Measurements from ENCODE around the gene CITED4. TPM values are rescaled to one million over a fixed set of nuclear protein-coding genes. Genes with fewer than 3 reads are reported as not detected.

The CITED4 gene
- total RNA-seq, 1 experiment from 2014 or later, result 7.8 TPM

DNA sequence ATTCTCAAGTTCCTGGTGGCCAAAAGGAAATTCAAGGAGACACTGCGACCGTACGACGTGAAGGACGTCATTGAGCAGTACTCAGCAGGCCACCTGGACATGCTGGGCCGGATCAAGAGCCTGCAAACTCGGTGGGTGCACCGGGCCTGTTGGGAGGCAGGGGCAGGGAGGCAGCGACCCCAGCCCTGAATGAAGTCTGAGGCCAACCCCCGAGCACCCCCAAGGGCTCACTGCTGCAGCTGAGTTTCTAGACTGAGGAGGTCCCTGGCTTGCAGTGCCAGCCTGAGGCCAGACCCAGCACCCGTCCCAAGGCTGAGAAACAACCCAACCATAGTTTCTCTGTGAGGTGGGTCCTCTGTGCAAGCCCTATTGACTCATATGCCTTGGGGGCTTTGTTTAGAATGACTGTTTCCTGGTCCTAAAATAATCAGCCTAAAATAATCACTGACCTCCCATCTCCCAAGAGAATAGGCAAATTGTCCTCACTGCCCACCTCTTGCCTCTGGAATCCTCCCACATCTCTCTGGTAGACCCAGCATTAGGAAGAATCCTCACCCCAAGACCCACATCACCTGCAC lies 27.1 kb downstream of the CITED4 start:
- CTCF ChIA-PET, result no interaction called here

DNA sequence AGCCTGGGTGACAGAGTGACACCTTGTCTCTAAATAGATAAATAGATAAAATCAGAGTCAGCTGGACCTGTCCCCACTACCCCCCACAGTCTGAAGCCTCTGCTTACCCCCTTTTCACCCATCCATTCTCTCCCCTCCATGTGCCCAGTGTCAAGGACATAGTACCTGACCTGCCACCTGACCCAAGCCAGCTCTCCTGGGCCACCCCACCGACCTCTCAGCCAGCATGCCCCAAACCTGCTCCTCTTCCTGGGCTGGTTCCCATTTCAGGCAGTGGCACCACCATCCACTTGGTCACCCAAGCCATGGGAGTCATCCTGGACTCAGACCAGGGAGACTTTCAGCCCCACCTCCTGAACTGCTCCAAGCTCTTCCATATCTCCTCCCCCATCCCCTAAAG lies 28.2 kb downstream of the CITED4 start:
- CTCF ChIA-PET, result no interaction called here
- no peak overlapping the region for H3K4me3 ChIP-seq (replicated peaks in 1 of 2; ENCODE audit: low read depth in 1 of 2, low read length in 2 of 2)
- POLR2A ChIA-PET, result no interaction called here
- ATAC-seq (no peak), DNase-seq (ENCODE audit: low read depth, low spot score) (no peak)
- H3K36me3 ChIP-seq (ENCODE audit: control insufficient read depth in 1 of 2, insufficient read depth in 2 of 2, low read length in 2 of 2), result no peaks in the 10 kb centered on the region
- H3K4me1 ChIP-seq (ENCODE audit: control insufficient read depth in 1 of 2, insufficient read depth in 2 of 2, low read length in 2 of 2), result no peaks in the 10 kb centered on the region
- no peak overlapping the region for H3K4me2 ChIP-seq (ENCODE audit: low read length)
- no peak overlapping the region for H2AFZ ChIP-seq (ENCODE audit: low read depth, low read length, poor library complexity, severe bottlenecking)
- no peak overlapping the region for H3K9ac ChIP-seq (ENCODE audit: low read length)
- H3K27ac ChIP-seq (ENCODE audit: low read depth, low read length), result no peak overlapping the region
- no peaks in the 10 kb centered on the region for H4K20me1 ChIP-seq (ENCODE audit: insufficient read depth)
- intact Hi-C loops (cut with micrococcal nuclease), result no loop called here
- no peaks in the 10 kb centered on the region for H3K9me2 ChIP-seq (ENCODE audit: insufficient read depth)
- no peaks in the 10 kb centered on the region for H3K27me3 ChIP-seq (ENCODE audit: insufficient read depth, low read length)
- H3K79me2 ChIP-seq (ENCODE audit: insufficient read depth, low read length), result no peaks in the 10 kb centered on the region
- TF ChIP-seq POLR2AphosphoS5 (IDR thresholded peaks at IDR 0.05; ENCODE audit: low read depth, low read length) (no peak), SRF (IDR thresholded peaks at IDR 0.05; ENCODE audit: low read depth) (no peak), JUND (IDR thresholded peaks at IDR 0.05) (no peak)
- TF ChIP-seq, protein P1, sequence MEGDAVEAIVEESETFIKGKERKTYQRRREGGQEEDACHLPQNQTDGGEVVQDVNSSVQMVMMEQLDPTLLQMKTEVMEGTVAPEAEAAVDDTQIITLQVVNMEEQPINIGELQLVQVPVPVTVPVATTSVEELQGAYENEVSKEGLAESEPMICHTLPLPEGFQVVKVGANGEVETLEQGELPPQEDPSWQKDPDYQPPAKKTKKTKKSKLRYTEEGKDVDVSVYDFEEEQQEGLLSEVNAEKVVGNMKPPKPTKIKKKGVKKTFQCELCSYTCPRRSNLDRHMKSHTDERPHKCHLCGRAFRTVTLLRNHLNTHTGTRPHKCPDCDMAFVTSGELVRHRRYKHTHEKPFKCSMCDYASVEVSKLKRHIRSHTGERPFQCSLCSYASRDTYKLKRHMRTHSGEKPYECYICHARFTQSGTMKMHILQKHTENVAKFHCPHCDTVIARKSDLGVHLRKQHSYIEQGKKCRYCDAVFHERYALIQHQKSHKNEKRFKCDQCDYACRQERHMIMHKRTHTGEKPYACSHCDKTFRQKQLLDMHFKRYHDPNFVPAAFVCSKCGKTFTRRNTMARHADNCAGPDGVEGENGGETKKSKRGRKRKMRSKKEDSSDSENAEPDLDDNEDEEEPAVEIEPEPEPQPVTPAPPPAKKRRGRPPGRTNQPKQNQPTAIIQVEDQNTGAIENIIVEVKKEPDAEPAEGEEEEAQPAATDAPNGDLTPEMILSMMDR (IDR thresholded peaks at IDR 0.05 in 2 of 3, conservative IDR thresholded peaks at IDR 0.05 in 1 of 3; ENCODE audit: borderline replicate concordance in 1 of 3, insufficient read depth in 1 of 3, low read depth in 2 of 3, low read length in 2 of 3), result no peak
- RAD21 ChIA-PET (ENCODE audit: low non-redundant PET in 1 of 2, low total read pairs in 2 of 2, uncharacterized antibody in 2 of 2, unreplicated experiment in 2 of 2), result no interaction called here
- H3K9me3 ChIP-seq (ENCODE audit: control insufficient read depth in 1 of 2, insufficient read depth in 1 of 2, low read depth in 1 of 2, low read length in 2 of 2), result no peaks in the 10 kb centered on the region
- no TSS peak for BruUV-seq (replicated peaks)

More for the DNA sequence above, 27.1 kb downstream of the CITED4 start:
- ChIA-PET POLR2A (no interaction called here), RAD21 (ENCODE audit: low non-redundant PET in 1 of 2, low total read pairs in 2 of 2, uncharacterized antibody in 2 of 2, unreplicated experiment in 2 of 2) (no interaction called here)
- no peaks in the 10 kb centered on the region for H3K27me3 ChIP-seq (ENCODE audit: insufficient read depth, low read length)
- TF ChIP-seq SRF (IDR thresholded peaks at IDR 0.05; ENCODE audit: low read depth), result no peak
- no peak for TF ChIP-seq EGR1 (IDR thresholded peaks at IDR 0.05; ENCODE audit: low read depth)
- TF ChIP-seq FOSL1 (IDR thresholded peaks at IDR 0.05; ENCODE audit: low read depth), result no peak
- no peak for TF ChIP-seq EZH2phosphoT487 (IDR thresholded peaks at IDR 0.05; ENCODE audit: borderline replicate concordance)
- TF ChIP-seq CEBPB (IDR thresholded peaks at IDR 0.05; ENCODE audit: low read depth), result no peak
- intact Hi-C loops (cut with micrococcal nuclease), result no loop called here
- no peaks in the 10 kb centered on the region for H3K4me1 ChIP-seq (ENCODE audit: control insufficient read depth in 1 of 2, insufficient read depth in 2 of 2, low read length in 2 of 2)
- no peaks in the 10 kb centered on the region; a peak in 1 of 4 replicates for H3K36me3 ChIP-seq (ENCODE audit: control insufficient read depth in 1 of 2, insufficient read depth in 2 of 2, low read length in 2 of 2)
- ATAC-seq, result no peak
- no peak overlapping the region for H3K27ac ChIP-seq (ENCODE audit: low read depth, low read length)
- no peaks in the 10 kb centered on the region for H4K20me1 ChIP-seq (ENCODE audit: insufficient read depth)
- H3K79me2 ChIP-seq (ENCODE audit: insufficient read depth, low read length), result no peaks in the 10 kb centered on the region
- H2AFZ ChIP-seq (ENCODE audit: low read depth, low read length, poor library complexity, severe bottlenecking), result no peak overlapping the region
- H3K4me3 ChIP-seq (replicated peaks in 1 of 2; ENCODE audit: low read depth in 1 of 2, low read length in 2 of 2), result no peak overlapping the region
- H3K9me3 ChIP-seq (ENCODE audit: control insufficient read depth in 1 of 2, insufficient read depth in 1 of 2, low read depth in 1 of 2, low read length in 2 of 2), result no peaks in the 10 kb centered on the region
- no peak overlapping the region for H3K9ac ChIP-seq (ENCODE audit: low read length)
- no peak for DNase-seq (ENCODE audit: low read depth, low spot score)
- H3K4me2 ChIP-seq (ENCODE audit: low read length), result no peak overlapping the region
- BruUV-seq (replicated peaks), result no TSS peak
- H3K9me2 ChIP-seq (ENCODE audit: insufficient read depth), result no peaks in the 10 kb centered on the region

Measured in HCT116 (cell line).